ENCODE measurements around the gene IQCE. TPM values are rescaled to one million over a fixed set of nuclear protein-coding genes. Genes with fewer than 3 reads are reported as not detected.

IQCE gene
- total and polyA plus RNA-seq, 2 donors from 2014 or later, result 6.1 to 27.8 TPM

GRCh38 chr7:2594599-2594998 lies 35.8 kb downstream of the IQCE start:
- Histone ChIP-seq H3K27me3 (ENCODE audit: control insufficient read depth, insufficient read depth, low read length) (no peaks in the 10 kb centered on the region), H3K4me3 (ENCODE audit: low read length in 3 of 3) (no peak overlapping the region), H3K9me3 (ENCODE audit: control insufficient read depth in 2 of 3, insufficient read depth in 1 of 3, low read length in 3 of 3) (no peaks in the 10 kb centered on the region), H3K4me1 (ENCODE audit: control insufficient read depth in 2 of 3, insufficient read depth in 2 of 3, low read depth in 1 of 3, low read length in 3 of 3) (no peaks in the 10 kb centered on the region), H3K36me3 (ENCODE audit: control insufficient read depth in 2 of 3, insufficient read depth in 3 of 3, low read length in 3 of 3) (peaks cover 0 to 21% (median 7%) of the 10 kb centered on the region in 3 donors), H3K9ac (ENCODE audit: low read length in 3 of 3) (no peak overlapping the region), H3K27ac (ENCODE audit: low read depth in 2 of 2, low read length in 2 of 2) (no peak overlapping the region)
- TF ChIP-seq, protein P1, sequence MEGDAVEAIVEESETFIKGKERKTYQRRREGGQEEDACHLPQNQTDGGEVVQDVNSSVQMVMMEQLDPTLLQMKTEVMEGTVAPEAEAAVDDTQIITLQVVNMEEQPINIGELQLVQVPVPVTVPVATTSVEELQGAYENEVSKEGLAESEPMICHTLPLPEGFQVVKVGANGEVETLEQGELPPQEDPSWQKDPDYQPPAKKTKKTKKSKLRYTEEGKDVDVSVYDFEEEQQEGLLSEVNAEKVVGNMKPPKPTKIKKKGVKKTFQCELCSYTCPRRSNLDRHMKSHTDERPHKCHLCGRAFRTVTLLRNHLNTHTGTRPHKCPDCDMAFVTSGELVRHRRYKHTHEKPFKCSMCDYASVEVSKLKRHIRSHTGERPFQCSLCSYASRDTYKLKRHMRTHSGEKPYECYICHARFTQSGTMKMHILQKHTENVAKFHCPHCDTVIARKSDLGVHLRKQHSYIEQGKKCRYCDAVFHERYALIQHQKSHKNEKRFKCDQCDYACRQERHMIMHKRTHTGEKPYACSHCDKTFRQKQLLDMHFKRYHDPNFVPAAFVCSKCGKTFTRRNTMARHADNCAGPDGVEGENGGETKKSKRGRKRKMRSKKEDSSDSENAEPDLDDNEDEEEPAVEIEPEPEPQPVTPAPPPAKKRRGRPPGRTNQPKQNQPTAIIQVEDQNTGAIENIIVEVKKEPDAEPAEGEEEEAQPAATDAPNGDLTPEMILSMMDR (IDR thresholded peaks at IDR 0.05; ENCODE audit: borderline replicate concordance, extremely low read depth, insufficient read depth), result no peak
- intact Hi-C loops (cut with DNase I), result no loop called here
- no peak for DNase-seq
- FAIRE-seq, result no peak

DNA sequence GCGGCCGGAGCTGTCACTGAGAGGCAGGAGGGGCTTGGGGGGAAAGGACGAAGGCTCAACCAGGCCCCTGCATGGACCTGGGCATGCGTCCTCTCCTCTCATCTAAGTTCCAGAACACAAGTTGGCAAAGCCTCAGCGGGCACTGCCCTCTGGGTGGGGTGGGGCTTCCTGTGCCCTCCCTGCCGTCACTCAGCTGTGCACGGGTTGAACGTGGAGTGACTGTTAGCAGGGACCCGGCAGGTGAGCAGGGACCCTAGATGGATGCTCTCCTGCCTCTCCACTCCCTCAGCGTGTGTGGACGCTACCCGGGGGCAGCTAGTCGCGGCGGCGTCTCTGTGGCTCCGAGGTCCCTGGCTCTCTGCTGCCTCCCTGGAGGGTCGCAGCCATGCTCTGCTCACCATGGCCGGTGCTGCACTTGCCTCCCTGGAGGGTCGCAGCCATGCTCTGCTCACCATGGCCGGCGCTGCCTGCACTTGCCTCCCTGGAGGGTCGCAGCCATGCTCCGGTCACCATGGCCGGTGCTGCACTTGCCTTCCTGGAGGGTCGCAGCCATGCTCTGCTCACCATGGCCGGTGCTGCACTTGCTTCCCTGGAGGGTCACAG lies 36.6 kb downstream of the IQCE start:
- Histone ChIP-seq H3K27ac (ENCODE audit: low read depth in 2 of 2, low read length in 2 of 2) (no peak overlapping the region), H3K9ac (ENCODE audit: low read length in 3 of 3) (no peak overlapping the region), H3K4me1 (ENCODE audit: control insufficient read depth in 2 of 3, insufficient read depth in 2 of 3, low read depth in 1 of 3, low read length in 3 of 3) (no peaks in the 10 kb centered on the region), H3K4me3 (ENCODE audit: low read length in 3 of 3) (no peak overlapping the region), H3K27me3 (ENCODE audit: control insufficient read depth, insufficient read depth, low read length) (no peaks in the 10 kb centered on the region), H3K9me3 (ENCODE audit: control insufficient read depth in 2 of 3, insufficient read depth in 1 of 3, low read length in 3 of 3) (no peaks in the 10 kb centered on the region), H3K36me3 (ENCODE audit: control insufficient read depth in 2 of 3, insufficient read depth in 3 of 3, low read length in 3 of 3) (peaks cover 0 to 21% (median 8%) of the 10 kb centered on the region in 3 donors)
- TF ChIP-seq, protein P1 (IDR thresholded peaks at IDR 0.05; ENCODE audit: borderline replicate concordance, extremely low read depth, insufficient read depth), result no peak
- FAIRE-seq (no peak), DNase-seq (no peak)
- intact Hi-C loops (cut with DNase I), result no loop called here

GRCh38 chr7:2596464-2597272 lies 37.9 kb downstream of the IQCE start:
- Histone ChIP-seq H3K9me3 (ENCODE audit: control insufficient read depth in 2 of 3, insufficient read depth in 1 of 3, low read length in 3 of 3) (no peaks in the 10 kb centered on the region), H3K4me1 (ENCODE audit: control insufficient read depth in 2 of 3, insufficient read depth in 2 of 3, low read depth in 1 of 3, low read length in 3 of 3) (no peaks in the 10 kb centered on the region), H3K27me3 (ENCODE audit: control insufficient read depth, insufficient read depth, low read length) (no peaks in the 10 kb centered on the region), H3K4me3 (ENCODE audit: low read length in 3 of 3) (no peak overlapping the region), H3K27ac (ENCODE audit: low read depth in 2 of 2, low read length in 2 of 2) (no peak overlapping the region), H3K36me3 (ENCODE audit: control insufficient read depth in 2 of 3, insufficient read depth in 3 of 3, low read length in 3 of 3) (peaks cover 0 to 27% (median 13%) of the 10 kb centered on the region in 3 donors), H3K9ac (ENCODE audit: low read length in 3 of 3) (no peak overlapping the region)
- FAIRE-seq (no peak), DNase-seq (no peak)
- TF ChIP-seq, protein P1 (IDR thresholded peaks at IDR 0.05; ENCODE audit: borderline replicate concordance, extremely low read depth, insufficient read depth), result no peak
- intact Hi-C loops (cut with DNase I), result no loop called here

All from kidney (tissue), 14 donors.